Thoracic aorta (tissue), 2 donors: ENCODE data around the gene CASS4. TPM values are rescaled to one million over a fixed set of nuclear protein-coding genes. Genes with fewer than 3 reads are reported as not detected.

Experiments
- ATAC-seq: fragments of 150-250 bp; one replicate; pipeline ENCODE4 v1.8.0; 2017; ENCODE audit warnings: low read depth; ENCODE audit not compliant: insufficient number of reproducible peaks, low FRiP score
- DNase-seq: peaks from one replicate; pipeline ENCODE4 v3.0.0-alpha.2; 2020; ENCODE audit warnings: low spot score
- H3K27ac ChIP-seq, 2 donors: fragments of 200-600 bp; sonication (generic); 1 replicate in 1 of 2; 2 replicates in 1 of 2; pipeline ENCODE4 v1.5.1; 2016; ENCODE audit warnings: mild to moderate bottlenecking in 2 of 2, moderate library complexity in 2 of 2
- H3K27me3 ChIP-seq: fragments of 200-600 bp; sonication (generic); replicated peaks from 2 replicates; pipeline ENCODE4 v1.6.0; 2016; ENCODE audit warnings: mild to moderate bottlenecking; ENCODE audit not compliant: insufficient read depth
- H3K36me3 ChIP-seq: fragments of 200-600 bp; sonication (generic); one replicate; pipeline ENCODE4 v1.5.1; 2016
- H3K4me1 ChIP-seq, 2 donors: fragments of 200-600 bp; sonication (generic); 1 replicate in 1 of 2; 2 replicates in 1 of 2; pipeline versions ENCODE4 v1.5.1 to v1.6.0; 2016; ENCODE audit warnings: low read depth in 2 of 2, mild to moderate bottlenecking in 1 of 2; ENCODE audit not compliant: control insufficient read depth in 1 of 2
- H3K4me3 ChIP-seq: fragments of 200-600 bp; sonication (generic); 2 replicates; pipeline ENCODE4 v1.5.1; 2016; ENCODE audit warnings: mild to moderate bottlenecking
- H3K9me3 ChIP-seq: fragments of 200-600 bp; sonication (generic); 2 replicates; pipeline ENCODE4 v1.5.1; 2016
- total RNA-seq, 2 donors: library from RNA; depleted of rRNA; stranded (reverse); fragments of >200 nt; gene quantifications; one replicate each; pipeline versions ENCODE4 v1.1.0 to v1.2.3, GENCODE V29; 2016
- TF ChIP-seq, protein P1 (sequence below): fragments of 200-600 bp; sonication (generic); IDR thresholded peaks from one replicate; pipeline ENCODE4 v1.5.1; 2019; ENCODE audit warnings: antibody characterized with exemption

CASS4 gene
- total RNA-seq, 2 donors from 2014 or later = 3.0 to 3.1 TPM

DNA sequence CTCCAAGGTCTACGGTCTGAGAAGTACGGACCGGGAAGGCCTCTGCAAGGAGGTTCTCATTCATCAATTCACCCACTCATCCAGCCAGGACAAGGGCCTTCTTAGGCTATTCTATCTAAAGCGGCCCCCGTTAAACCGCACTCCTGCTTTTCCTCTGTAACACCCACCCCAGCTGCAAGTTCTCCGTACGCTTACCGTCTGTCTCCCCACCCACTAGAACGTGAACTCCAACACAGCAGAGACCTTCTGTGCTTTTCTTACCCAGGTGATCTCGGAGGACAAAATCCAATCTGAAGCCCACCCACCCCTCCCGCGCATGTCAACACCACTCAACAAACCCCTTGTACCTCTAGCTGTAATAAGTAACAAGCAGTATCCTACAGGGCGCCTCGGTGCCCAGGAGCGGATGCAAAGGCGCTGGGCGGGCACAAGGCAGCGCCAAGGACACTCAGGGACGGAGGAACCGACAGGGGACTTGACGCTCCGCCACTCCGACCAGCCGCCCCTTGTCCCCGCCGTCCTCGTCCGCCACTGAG lies 20.4 kb upstream of the CASS4 start:
- H3K36me3 ChIP-seq = peaks cover under 1% of the 10 kb centered on the region
- H3K4me3 ChIP-seq = peak overlapping the region; percentile 84
- no peaks in the 10 kb centered on the region for H3K9me3 ChIP-seq
- H3K4me1 ChIP-seq = peaks cover 14 to 20% of the 10 kb centered on the region in 2 donors
- no peak for ATAC-seq
- TF ChIP-seq, protein P1, sequence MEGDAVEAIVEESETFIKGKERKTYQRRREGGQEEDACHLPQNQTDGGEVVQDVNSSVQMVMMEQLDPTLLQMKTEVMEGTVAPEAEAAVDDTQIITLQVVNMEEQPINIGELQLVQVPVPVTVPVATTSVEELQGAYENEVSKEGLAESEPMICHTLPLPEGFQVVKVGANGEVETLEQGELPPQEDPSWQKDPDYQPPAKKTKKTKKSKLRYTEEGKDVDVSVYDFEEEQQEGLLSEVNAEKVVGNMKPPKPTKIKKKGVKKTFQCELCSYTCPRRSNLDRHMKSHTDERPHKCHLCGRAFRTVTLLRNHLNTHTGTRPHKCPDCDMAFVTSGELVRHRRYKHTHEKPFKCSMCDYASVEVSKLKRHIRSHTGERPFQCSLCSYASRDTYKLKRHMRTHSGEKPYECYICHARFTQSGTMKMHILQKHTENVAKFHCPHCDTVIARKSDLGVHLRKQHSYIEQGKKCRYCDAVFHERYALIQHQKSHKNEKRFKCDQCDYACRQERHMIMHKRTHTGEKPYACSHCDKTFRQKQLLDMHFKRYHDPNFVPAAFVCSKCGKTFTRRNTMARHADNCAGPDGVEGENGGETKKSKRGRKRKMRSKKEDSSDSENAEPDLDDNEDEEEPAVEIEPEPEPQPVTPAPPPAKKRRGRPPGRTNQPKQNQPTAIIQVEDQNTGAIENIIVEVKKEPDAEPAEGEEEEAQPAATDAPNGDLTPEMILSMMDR = no peak
- no peak for DNase-seq
- no peaks in the 10 kb centered on the region for H3K27me3 ChIP-seq
- peak overlapping the region; percentile 77 to 82 for H3K27ac ChIP-seq

DNA sequence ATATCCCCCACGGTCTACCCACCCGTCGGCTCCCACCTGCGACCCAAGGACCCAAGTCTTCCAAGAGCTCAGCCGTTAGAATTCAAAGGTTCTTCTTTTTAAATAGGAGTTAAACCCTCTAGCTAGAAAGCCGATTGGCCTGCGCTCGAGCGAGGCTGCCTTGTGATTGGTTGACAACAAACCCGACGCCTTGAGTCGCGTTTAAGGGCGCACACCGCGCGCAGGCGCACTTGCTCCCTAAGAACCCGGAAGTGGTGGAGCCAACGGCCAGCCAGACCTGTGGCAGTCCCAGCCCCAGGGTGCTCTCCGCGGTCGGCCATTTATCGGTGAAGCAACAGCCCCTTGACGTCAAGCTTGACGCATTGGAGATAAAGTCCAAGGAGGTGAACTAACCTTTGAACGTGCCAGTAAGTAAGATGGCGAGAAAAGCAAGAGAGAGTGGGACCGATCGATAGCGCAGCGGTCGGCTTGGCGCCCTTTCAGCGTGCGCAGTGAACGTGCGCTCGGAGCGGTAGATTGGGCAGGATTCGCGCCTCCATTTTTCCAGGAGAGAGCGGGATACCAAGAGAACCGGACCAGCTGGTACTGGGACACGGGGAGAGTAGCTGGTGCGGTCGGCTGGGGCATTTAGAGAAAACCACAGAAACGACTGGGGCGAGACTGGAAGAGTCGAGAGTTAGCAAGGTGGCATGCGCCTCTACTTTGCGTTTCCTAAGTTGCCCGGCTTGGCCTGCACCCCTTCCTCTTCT lies 19.8 kb upstream of the CASS4 start, which contains the start of the genes AURKA and CSTF1:
AURKA (minus strand) TSS at position 84 of the 749 bp plus-strand sequence. CDS start 4,018 bp downstream, outside the sequence.
CSTF1 (plus strand) TSS at position 514 of the 749 bp plus-strand sequence. CDS start 2,908 bp downstream, outside the sequence.
- peak within 1 kb of the TSS; percentile 84 for H3K4me3 ChIP-seq
- TF ChIP-seq, protein P1 = no peak
- H3K36me3 ChIP-seq = peaks cover 7% of the 10 kb centered on the region
- no peaks in the 10 kb centered on the region for H3K9me3 ChIP-seq
- ATAC-seq = peak; percentile 99
- DNase-seq = peak; percentile 97
- H3K4me1 ChIP-seq = peaks cover 14 to 20% of the 10 kb centered on the region in 2 donors
- H3K27ac ChIP-seq = peak within 1 kb of the TSS; percentile 77 to 82
- no peaks in the 10 kb centered on the region for H3K27me3 ChIP-seq

DNA sequence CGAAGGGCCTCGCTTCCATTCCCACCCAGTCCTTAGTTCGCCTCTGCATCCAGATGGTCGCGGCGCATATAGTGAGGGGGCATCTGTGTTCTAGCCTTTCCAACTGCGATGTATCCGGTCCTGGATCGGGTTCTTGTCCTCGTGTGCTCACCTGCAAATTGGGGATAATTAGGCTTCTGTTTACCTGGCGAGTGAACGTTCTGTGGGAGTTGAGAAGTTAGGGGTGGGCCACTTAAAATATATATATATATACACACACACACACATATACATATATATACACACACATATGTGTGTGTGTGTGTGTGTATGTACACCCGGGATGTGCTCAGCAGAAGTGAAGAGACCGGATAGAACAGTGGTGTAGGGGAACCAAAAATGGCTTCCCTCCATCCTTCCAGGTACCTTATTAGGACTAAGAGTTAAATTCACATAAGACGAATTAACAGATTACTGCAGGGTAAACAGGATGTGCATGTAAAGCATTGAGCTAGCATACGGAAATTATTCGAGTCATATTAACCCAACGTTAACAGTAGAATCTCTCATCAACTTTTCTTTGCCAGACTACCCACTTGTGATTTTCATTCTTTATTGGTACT lies 19.1 kb upstream of the CASS4 start:
- Histone ChIP-seq H3K27ac (peak overlapping the region; percentile 77 to 82), H3K36me3 (peaks cover 13% of the 10 kb centered on the region), H3K27me3 (no peaks in the 10 kb centered on the region), H3K4me3 (peak overlapping the region; percentile 84), H3K4me1 (peaks cover 14 to 20% of the 10 kb centered on the region in 2 donors), H3K9me3 (no peaks in the 10 kb centered on the region)
- no peak for ATAC-seq
- TF ChIP-seq, protein P1 = no peak
- no peak for DNase-seq

DNA sequence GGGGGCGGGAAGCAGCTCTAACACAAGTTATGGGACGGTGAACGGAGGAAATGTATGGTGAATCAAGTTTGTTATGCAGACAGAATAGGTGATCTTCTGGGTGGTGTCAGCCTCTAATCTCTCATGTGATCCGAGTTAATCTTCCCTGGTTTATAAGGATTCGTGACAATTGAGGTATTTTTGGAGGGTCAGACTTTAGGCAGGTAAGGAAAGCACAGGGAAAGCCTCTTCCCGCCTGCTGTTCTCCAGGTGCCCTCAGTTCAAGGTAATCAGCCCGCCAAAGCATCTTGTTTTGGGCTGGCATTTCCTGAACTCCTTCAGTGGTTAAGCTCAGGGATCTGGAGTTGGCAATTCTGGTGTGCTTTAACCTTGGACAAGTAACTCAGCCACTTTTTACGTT lies 18.4 kb upstream of the CASS4 start:
- Histone ChIP-seq H3K27me3 (no peaks in the 10 kb centered on the region), H3K4me1 (peaks cover 14 to 20% of the 10 kb centered on the region in 2 donors), H3K27ac (no peak overlapping the region), H3K36me3 (peaks cover 20% of the 10 kb centered on the region), H3K4me3 (peak overlapping the region; percentile 84), H3K9me3 (no peaks in the 10 kb centered on the region)
- ATAC-seq (no peak), DNase-seq (no peak)
- TF ChIP-seq, protein P1 = no peak

DNA sequence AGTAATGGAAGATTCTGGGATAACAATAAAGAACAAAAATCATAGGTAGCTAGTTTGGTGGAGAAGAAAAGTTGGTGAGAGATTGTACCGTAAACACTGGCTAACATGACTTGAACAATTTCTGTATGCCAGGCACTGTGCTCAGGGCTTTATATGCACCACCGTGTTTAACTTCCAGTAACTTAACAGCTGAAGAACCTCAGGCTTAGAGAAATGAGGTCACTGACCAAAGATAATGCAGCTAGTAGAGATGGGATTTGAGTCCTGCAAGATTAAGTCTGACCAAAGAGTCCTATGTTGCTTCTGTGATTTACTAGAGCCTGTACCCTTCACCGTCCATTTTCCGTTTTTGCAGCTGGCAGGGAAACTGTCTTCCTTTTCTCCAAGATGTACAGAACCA lies 16.9 kb upstream of the CASS4 start:
- Histone ChIP-seq H3K27ac (no peak overlapping the region), H3K9me3 (no peaks in the 10 kb centered on the region), H3K4me1 (peaks cover 14 to 20% of the 10 kb centered on the region in 2 donors), H3K4me3 (no peak overlapping the region), H3K36me3 (peaks cover 30% of the 10 kb centered on the region), H3K27me3 (no peaks in the 10 kb centered on the region)
- DNase-seq (no peak), ATAC-seq (no peak)
- TF ChIP-seq, protein P1 = no peak
